Urothelium cell line (cell line): ENCODE measurements around the gene COPG2.

Experiments used
- DNase-seq: peaks from one replicate; pipeline ENCODE4 v3.0.0; 2011; ENCODE audit warnings: low spot score, mixed read lengths
- FAIRE-seq: peaks from 2 replicates; lab custom pipeline; 2011; peaks lifted over from hg19 to GRCh38; lab: Jason Lieb, UNC

The COPG2 gene

DNA sequence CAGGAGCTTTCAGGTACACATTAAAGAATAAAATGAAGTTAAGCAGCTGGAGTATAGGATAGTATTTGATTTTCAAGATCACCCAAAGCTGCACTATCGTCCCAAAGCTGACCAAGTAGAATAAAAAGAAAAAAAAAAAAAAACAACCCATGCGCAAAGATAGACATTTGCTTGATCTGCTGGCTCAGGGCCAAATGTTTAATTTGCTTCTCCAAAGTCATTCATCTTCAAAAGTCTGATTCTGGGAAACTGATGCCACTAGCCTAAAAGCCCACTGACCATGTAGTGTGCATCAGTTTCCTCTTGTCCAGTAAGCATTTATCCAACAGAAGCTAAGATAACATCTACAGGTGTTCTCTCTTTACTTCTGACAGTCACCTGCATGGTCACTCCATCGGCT, 162.2 kb downstream of the COPG2 start:
- DNase-seq = no peak
- no peak for FAIRE-seq

- DNase-seq (no peak), FAIRE-seq (no peak)
Observed at GRCh38 chr7:130505753-130506152, 162.8 kb downstream of the COPG2 start.

GRCh38 chr7:130500910-130501309, 167.6 kb downstream of the COPG2 start:
- FAIRE-seq = no peak
- DNase-seq = no peak

DNA sequence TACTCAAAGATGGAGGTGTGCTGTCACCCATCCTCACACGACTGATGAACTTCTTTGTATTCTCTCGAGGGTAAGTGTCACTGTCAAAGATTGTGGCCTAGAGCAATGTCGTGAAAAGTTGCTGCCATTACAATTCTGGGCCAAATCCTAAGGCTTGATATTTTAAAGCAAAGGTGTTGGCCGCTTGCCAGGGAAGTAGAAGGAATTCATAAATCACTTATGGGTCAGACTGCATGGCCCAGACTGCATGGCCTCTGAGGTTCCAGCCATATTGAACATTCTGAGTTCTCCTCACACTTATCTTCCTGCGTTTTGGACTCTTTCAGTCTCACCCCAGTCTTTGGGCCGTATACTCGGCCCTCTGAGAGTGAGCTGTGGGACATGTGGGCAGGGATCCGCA, 168.1 kb downstream of the COPG2 start:
- FAIRE-seq (no peak), DNase-seq (no peak)

GRCh38 chr7:130494431-130494858, 174.1 kb downstream of the COPG2 start:
- FAIRE-seq (no peak), DNase-seq (no peak)

DNA sequence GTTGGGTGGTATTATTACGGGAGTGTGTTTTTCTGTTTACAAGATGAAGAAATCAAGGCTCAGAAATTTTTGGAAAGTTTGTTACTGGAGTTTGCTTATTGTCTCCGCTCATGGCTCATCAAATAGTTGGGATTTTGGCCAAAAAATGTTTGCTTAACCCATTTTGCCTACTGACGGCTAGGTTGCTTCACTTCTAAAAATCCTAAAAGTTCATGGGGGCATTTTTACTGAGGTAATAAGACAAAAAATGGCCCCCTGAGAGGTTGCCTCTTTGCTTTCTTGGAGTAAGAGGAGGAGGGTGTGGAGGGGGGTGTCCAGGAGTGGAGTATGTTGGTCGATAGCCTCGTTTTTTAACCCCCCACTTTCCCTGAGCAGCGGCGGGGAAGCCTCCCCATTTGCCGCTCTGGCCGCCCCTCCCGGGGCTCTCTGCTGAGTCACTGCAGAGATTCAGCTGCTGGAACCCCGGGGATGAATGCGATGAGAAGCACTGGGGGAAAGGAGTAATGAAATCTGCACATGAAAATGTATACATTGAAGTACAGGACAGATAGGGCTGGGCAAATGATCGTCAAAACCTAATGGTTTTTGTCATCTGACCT, 175.2 kb downstream of the COPG2 start:
- FAIRE-seq (no peak), DNase-seq (no peak)

GRCh38 chr7:130492523-130493274, 175.8 kb downstream of the COPG2 start:
- DNase-seq (no peak), FAIRE-seq (no peak)

DNA sequence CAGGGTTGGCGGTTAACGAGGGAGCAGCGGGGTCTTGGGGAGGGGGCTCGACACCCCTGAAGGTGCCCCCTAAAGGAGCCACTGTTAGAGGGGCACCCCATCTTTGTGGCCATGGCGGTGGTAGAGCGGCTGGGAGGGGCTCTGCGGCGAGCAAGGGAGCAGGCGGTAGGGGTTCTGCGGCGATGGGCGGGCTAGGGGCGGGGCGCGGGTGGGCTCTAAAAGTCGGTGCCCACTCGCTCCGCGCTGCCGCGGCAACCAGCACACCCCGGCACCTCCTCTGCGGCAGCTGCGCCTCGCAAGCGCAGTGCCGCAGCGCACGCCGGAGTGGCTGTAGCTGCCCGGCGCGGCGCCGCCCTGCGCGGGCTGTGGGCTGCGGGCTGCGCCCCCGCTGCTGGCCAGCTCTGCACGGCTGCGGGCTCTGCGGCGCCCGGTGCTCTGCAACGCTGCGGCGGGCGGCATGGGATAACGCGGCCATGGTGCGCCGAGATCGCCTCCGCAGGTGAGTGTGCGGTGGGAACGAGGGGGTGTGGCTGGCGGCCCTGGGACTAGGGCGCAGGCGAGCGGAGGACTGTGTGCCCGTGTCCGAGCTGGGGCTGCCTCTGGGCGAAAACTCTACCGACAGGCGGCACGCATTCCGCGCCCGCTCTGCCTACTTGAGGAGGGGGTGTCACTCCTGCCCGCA, 176.6 kb downstream of the COPG2 start, which contains the start of gene MEST:
MEST (plus strand) TSS at position 245 of the 682 bp plus-strand sequence; CDS start at position 474, 229 bp downstream.
- no peak for FAIRE-seq

GRCh38 chr7:130490888-130491804, 177.4 kb downstream of the COPG2 start:
- FAIRE-seq = no peak
- no peak for DNase-seq

More for the DNA sequence above, 176.6 kb downstream of the COPG2 start, which contains the start of gene MEST:
- no peak for DNase-seq

GRCh38 chr7:130490311-130490791, 178.2 kb downstream of the COPG2 start:
- no peak for DNase-seq
- FAIRE-seq = no peak

DNA sequence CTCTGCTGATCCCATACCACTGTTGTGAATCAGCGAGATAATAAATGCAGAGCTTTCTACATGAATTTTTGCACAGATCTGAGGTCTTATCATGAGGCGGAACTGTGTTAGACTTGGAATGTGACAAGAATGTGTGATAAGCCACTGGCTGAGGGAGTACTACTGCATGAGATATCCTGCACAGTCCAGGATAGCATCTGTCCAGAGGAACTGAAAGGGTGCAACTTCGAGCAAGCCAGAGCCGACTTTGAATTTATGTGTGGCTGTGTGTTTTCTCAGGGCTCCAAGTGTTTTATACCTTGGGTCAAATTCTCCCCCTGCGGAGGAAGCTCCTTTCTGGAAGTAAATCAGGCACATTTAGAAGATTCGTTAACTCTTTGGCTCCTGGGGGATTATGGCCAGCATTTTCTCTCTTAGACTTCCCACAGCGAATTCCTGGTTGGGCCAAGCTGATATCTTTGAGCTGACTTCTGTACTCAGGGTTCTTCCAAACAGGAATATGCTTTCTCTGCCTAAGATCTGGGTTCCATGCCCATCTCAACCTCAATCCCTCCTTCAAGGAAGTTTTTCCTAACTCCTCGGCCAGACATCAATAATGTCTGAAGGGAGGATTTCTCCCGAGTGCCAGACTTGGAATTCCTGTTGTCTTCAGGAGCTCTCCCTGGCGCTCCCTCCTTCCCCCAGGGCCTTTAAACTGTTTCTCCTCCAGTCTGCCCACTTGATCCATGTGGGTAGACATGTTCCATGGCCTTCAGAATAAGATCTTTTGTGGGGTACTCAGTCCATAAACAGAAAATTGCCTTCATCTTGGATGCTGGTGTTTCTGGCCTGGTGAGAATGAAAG, 179.2 kb downstream of the COPG2 start:
- FAIRE-seq (no peak), DNase-seq (peak; percentile 13)

DNA sequence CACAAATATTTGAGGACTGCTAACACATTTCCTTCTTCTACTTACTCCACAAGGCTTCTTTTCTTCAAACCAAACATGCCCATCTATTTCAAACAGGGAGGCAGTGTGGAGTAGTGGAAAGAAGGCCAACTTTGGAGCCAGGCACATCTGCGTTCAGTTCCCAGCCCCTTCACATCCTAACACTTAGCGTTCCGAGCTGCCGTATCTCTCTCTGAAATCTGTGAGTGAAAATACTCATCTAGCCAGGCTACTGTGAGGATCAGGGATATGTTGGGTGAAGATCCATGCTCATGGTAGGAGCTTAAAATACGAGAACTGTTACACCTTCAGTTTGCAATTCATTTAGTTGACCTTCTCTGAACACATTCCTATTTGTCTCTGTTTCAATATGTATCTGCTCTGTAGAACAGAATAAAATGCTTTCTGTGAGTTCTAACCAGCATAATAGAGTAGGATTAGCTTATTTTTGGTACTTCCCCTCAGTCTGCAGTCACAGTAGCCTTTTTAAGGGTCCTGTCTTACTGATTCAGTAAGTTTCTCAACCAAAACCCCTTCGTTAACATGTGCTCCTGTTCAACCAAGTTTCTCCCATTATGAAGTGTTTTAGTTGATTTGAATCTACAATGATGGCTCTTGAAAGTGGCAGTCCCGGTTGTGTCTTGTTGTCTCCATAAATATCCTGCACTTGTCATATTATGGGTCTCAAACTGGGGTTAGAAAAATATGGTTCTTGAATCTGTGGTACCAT, 180.0 kb downstream of the COPG2 start:
- no peak for FAIRE-seq

DNA sequence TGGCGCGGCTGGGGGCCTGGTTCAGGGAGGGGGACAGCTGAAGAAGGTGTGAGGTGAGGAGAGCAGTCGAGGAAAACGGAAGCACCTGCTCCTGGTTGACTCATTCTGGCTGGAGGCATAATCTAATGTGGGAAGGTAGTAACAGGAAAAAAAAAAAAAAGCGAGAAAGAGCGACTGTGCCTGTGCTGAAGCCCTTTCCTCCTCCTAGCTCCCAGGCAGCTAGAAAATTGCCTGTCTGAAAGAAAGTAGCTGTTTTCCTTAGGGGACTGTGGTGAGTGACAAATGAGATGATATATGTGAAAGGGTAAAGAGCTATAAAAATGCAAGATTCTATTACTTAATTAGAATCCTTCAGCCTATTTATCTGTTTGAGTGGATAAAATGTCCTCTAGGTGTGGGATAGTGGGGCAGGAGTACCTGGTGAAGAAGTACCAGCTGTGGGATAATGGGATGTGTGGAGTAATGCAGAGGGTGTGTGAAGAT, 181.6 kb downstream of the COPG2 start:
- DNase-seq (no peak), FAIRE-seq (no peak)

More for the DNA sequence above, 180.0 kb downstream of the COPG2 start:
- no peak for DNase-seq

- FAIRE-seq (no peak), DNase-seq (no peak)
Observed at GRCh38 chr7:130486114-130486953, 182.2 kb downstream of the COPG2 start.

DNA sequence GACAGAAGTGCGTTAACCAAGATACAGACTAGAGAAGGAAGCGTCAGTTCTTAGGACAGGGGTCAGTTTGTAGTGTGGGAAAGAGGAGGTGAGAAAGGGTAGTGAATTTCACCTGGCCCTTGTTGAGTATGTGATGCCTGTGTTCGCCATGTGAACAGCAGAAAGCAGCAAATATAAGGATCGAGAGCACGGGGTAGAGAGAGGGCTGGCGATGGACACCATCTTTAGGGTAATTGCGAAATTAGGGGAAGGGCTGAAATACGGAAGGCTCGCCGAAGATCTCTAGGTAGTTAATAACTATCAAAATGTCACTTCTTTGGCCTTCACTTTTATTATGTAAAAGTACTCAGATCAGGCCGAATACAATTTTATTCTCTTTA, 182.8 kb downstream of the COPG2 start:
- no peak for DNase-seq
- FAIRE-seq = no peak

DNA sequence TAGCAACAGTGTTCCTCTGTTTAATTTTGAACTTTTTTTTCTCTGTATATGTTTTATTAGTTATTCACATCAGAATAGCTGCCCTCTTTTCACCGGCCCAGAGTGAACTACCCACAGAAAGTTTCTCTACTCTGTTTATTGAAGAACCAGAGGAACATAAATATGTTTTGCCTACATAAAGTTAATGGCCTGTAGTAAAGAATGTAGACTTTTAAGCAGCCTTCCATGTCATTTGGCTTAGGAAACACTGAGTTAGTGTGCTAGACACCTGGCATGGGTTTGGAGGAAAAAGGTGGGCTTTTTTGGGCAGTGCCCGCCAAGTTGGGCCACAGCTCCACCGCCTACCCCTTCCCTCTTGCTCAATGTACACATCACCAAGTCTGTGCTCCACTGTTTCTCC, 185.5 kb downstream of the COPG2 start:
- FAIRE-seq = no peak
- no peak for DNase-seq

GRCh38 chr7:130481898-130482297, 186.7 kb downstream of the COPG2 start:
- FAIRE-seq (no peak), DNase-seq (no peak)
